ENCODE measurements around the gene THEMIS2.

Gene THEMIS2

GRCh38 chr1:27858072-27858948 lies 14.0 kb upstream of the THEMIS2 start:
- Histone ChIP-seq H3K4me1 (ENCODE audit: low read length) (no peaks in the 10 kb centered on the region), H3K79me2 (ENCODE audit: low read length) (no peaks in the 10 kb centered on the region), H3K27ac (ENCODE audit: low read length) (no peak overlapping the region), H3K4me3 (ENCODE audit: low read length) (no peak overlapping the region), H3K4me2 (ENCODE audit: low read depth, low read length) (no peak overlapping the region), H3F3A (ENCODE audit: insufficient read depth, low read length) (no peaks in the 10 kb centered on the region), H3K9me2 (replicated peaks; ENCODE audit: insufficient read depth, low read length) (no peaks in the 10 kb centered on the region), H4K20me1 (ENCODE audit: insufficient read depth, low read length) (no peaks in the 10 kb centered on the region), H3K9me3 (replicated peaks; ENCODE audit: insufficient read depth, low read length) (no peaks in the 10 kb centered on the region), H2AFZ (ENCODE audit: low read length) (0 out of 2 replicates have a peak overlapping the region, but pooled peaks have one; percentile 33), H3K36me3 (replicated peaks; ENCODE audit: insufficient read depth, low read length) (no peaks in the 10 kb centered on the region), H3K27me3 (replicated peaks; ENCODE audit: insufficient read depth, low read length) (no peaks in the 10 kb centered on the region), H3K9ac (ENCODE audit: low read length) (no peak overlapping the region)
- DNase-seq = peak; percentile 70
- TF ChIP-seq EZH2 (optimal IDR thresholded peaks at IDR 0.05; ENCODE audit: low read depth, low read length) = no peak
- TF ChIP-seq CTCF (IDR thresholded peaks at IDR 0.05; ENCODE audit: low read length) = peak; percentile 94

GRCh38 chr1:27858949-27859576 lies 13.3 kb upstream of the THEMIS2 start:
- no peak overlapping the region for H2AFZ ChIP-seq (ENCODE audit: low read length)

GRCh38 chr1:27861436-27861835 lies 10.9 kb upstream of the THEMIS2 start:
- TF ChIP-seq CTCF (IDR thresholded peaks at IDR 0.05; ENCODE audit: low read length) (no peak), EZH2phosphoT487 (IDR thresholded peaks at IDR 0.05; ENCODE audit: low read length) (no peak), EZH2 (optimal IDR thresholded peaks at IDR 0.05; ENCODE audit: low read depth, low read length) (no peak)
- no peak for DNase-seq
- Histone ChIP-seq H3K9ac (ENCODE audit: low read length) (no peak overlapping the region), H3K4me3 (ENCODE audit: low read length) (no peak overlapping the region), H3K36me3 (replicated peaks; ENCODE audit: insufficient read depth, low read length) (no peaks in the 10 kb centered on the region), H3K79me2 (ENCODE audit: low read length) (no peaks in the 10 kb centered on the region), H3K4me2 (ENCODE audit: low read depth, low read length) (no peak overlapping the region), H3F3A (ENCODE audit: insufficient read depth, low read length) (no peaks in the 10 kb centered on the region), H4K20me1 (ENCODE audit: insufficient read depth, low read length) (no peaks in the 10 kb centered on the region), H3K4me1 (ENCODE audit: low read length) (no peaks in the 10 kb centered on the region), H3K27me3 (replicated peaks; ENCODE audit: insufficient read depth, low read length) (no peaks in the 10 kb centered on the region), H3K9me2 (replicated peaks; ENCODE audit: insufficient read depth, low read length) (no peaks in the 10 kb centered on the region), H2AFZ (ENCODE audit: low read length) (no peak overlapping the region), H3K27ac (ENCODE audit: low read length) (no peak overlapping the region), H3K9me3 (replicated peaks; ENCODE audit: insufficient read depth, low read length) (no peaks in the 10 kb centered on the region)

More at GRCh38 chr1:27858949-27859576, 13.3 kb upstream of the THEMIS2 start:
- H3K9ac ChIP-seq (ENCODE audit: low read length) = no peak overlapping the region
- no peaks in the 10 kb centered on the region for H3K36me3 ChIP-seq (replicated peaks; ENCODE audit: insufficient read depth, low read length)
- DNase-seq = no peak
- H3K79me2 ChIP-seq (ENCODE audit: low read length) = no peaks in the 10 kb centered on the region
- H3K9me2 ChIP-seq (replicated peaks; ENCODE audit: insufficient read depth, low read length) = no peaks in the 10 kb centered on the region
- H3K4me2 ChIP-seq (ENCODE audit: low read depth, low read length) = no peak overlapping the region
- H4K20me1 ChIP-seq (ENCODE audit: insufficient read depth, low read length) = no peaks in the 10 kb centered on the region
- H3K27ac ChIP-seq (ENCODE audit: low read length) = no peak overlapping the region
- H3K27me3 ChIP-seq (replicated peaks; ENCODE audit: insufficient read depth, low read length) = no peaks in the 10 kb centered on the region
- H3K4me3 ChIP-seq (ENCODE audit: low read length) = no peak overlapping the region
- no peaks in the 10 kb centered on the region for H3F3A ChIP-seq (ENCODE audit: insufficient read depth, low read length)
- H3K9me3 ChIP-seq (replicated peaks; ENCODE audit: insufficient read depth, low read length) = no peaks in the 10 kb centered on the region
- no peaks in the 10 kb centered on the region for H3K4me1 ChIP-seq (ENCODE audit: low read length)
- TF ChIP-seq EZH2phosphoT487 (IDR thresholded peaks at IDR 0.05; ENCODE audit: low read length) = no peak
- TF ChIP-seq CTCF (IDR thresholded peaks at IDR 0.05; ENCODE audit: low read length) = no peak
- no peak for TF ChIP-seq EZH2 (optimal IDR thresholded peaks at IDR 0.05; ENCODE audit: low read depth, low read length)
